A549 (cell line): ENCODE data around the gene HOXB1. TPM values are rescaled to one million over a fixed set of nuclear protein-coding genes. Genes with fewer than 3 reads are reported as not detected.

ENCODE experiments used
- ATAC-seq, 2 experiments: fragments of 200-7000 bp in 1 of 2; fragments of >200 bp in 1 of 2; cut with Nextera tagmentation in 1 of 2; cut with Tn5 transposase in 1 of 2; 3 replicates each; pipeline versions ENCODE4 v1.8.0 to v1.9.1; 2018 to 2020; ENCODE audit warnings: mild to moderate bottlenecking in 1 of 2, moderate library complexity in 1 of 2
- CTCF ChIA-PET: fragments of 300-600 bp; sonication (Branson Sonifier 250); formaldehyde crosslinking; extraction: SDS; loops from one replicate; lab custom pipeline; 2021; ENCODE audit warnings: antibody characterized with exemption, inconsistent platforms; lab: Yijun Ruan, JAX
- POLR2A ChIA-PET: fragments of 350-600 bp; formaldehyde crosslinking; extraction: SDS; loops from one replicate; lab custom pipeline; 2021; ENCODE audit warnings: antibody characterized with exemption, inconsistent platforms; lab: Yijun Ruan, JAX
- DNase-seq, 2 experiments: peaks; one replicate each; pipeline versions ENCODE4 v3.0.0 to v3.0.0-alpha.2; 2011 to 2016; ENCODE audit warnings: low read depth in 1 of 2, low spot score in 1 of 2
- FAIRE-seq: peaks from 2 replicates; lab custom pipeline; 2011; peaks lifted over from hg19 to GRCh38; lab: Jason Lieb, UNC
- H3K27ac ChIP-seq, 2 experiments: fragments of >200 bp; sonication (Bioruptor Twin); formaldehyde crosslinking; 3 replicates each; pipeline ENCODE4 v1.5.1; 2016 to 2017
- H3K4me1 ChIP-seq: fragments of >200 bp; sonication (Bioruptor Twin); formaldehyde crosslinking; 3 replicates; pipeline ENCODE4 v1.6.1; 2016
- H3K4me2 ChIP-seq: fragments of >200 bp; sonication (Bioruptor Twin); formaldehyde crosslinking; 3 replicates; pipeline ENCODE4 v1.6.1; 2016
- H3K4me3 ChIP-seq: fragments of >200 bp; sonication (Bioruptor Twin); formaldehyde crosslinking; 3 replicates; pipeline ENCODE4 v1.5.1; 2016
- H3K9me3 ChIP-seq: fragments of >200 bp; sonication (Bioruptor Twin); formaldehyde crosslinking; 3 replicates; pipeline ENCODE4 v1.6.1; 2016
- BHLHE40 ChIP-seq: IDR thresholded peaks from 2 replicates; pipeline ENCODE4 v1.6.1; 2012; ENCODE audit warnings: low read depth, low read length, inconsistent platforms
- CBX2 ChIP-seq: fragments of 200-600 bp; sonication (generic); IDR thresholded peaks from 2 replicates; pipeline ENCODE4 v1.6.1; 2016; ENCODE audit warnings: low read depth, mild to moderate bottlenecking, borderline replicate concordance
- CBX8 ChIP-seq: fragments of 200-600 bp; sonication (generic); IDR thresholded peaks from 2 replicates; pipeline ENCODE4 v1.6.1; 2016
- CEBPB ChIP-seq, 2 experiments: fragments of >200 bp in 1 of 2; sonication (Bioruptor Twin) in 1 of 2; formaldehyde crosslinking in 1 of 2; IDR thresholded peaks; 2 replicates each; pipeline ENCODE4 v1.6.1; 2012 to 2016
- CTCF ChIP-seq: fragments of >200 bp; sonication (Bioruptor Twin); formaldehyde crosslinking; IDR thresholded peaks from 3 replicates; pipeline ENCODE4 v1.5.1; 2016
- EHF ChIP-seq: fragments of 250-450 bp; sonication (Bioruptor Pico); IDR thresholded peaks from 2 replicates; pipeline ENCODE4 v1.5.0; 2020; ENCODE audit warnings: mild to moderate bottlenecking
- EP300 ChIP-seq, 2 experiments: fragments of >200 bp; sonication (Bioruptor Twin); formaldehyde crosslinking; IDR thresholded peaks; 2 replicates in 1 of 2; 3 replicates in 1 of 2; pipeline ENCODE4 v1.6.1; 2016 to 2017
- ESRRA ChIP-seq: fragments of 150-350 bp; IDR thresholded peaks from 2 replicates; pipeline ENCODE4 v1.6.1; 2014; ENCODE audit warnings: mild to moderate bottlenecking, low read length, borderline replicate concordance
- HES2 ChIP-seq: fragments of >200 bp; sonication (Bioruptor Twin); formaldehyde crosslinking; IDR thresholded peaks from 2 replicates; pipeline ENCODE4 v1.6.1; 2016
- HEYL ChIP-seq: fragments of 250-450 bp; sonication (Bioruptor Pico); IDR thresholded peaks from 2 replicates; pipeline ENCODE4 v1.8.0; 2021; ENCODE audit warnings: mild to moderate bottlenecking, moderate library complexity
- HMGXB4 ChIP-seq: fragments of 250-450 bp; sonication (Bioruptor Pico); IDR thresholded peaks from 2 replicates; pipeline ENCODE4 v1.5.0; 2021; ENCODE audit warnings: mild to moderate bottlenecking, moderate library complexity, borderline replicate concordance
- HOXB13 ChIP-seq: fragments of 250-450 bp; sonication (Bioruptor Pico); IDR thresholded peaks from 2 replicates; pipeline ENCODE4 v1.5.0; 2020; ENCODE audit warnings: low read depth, mild to moderate bottlenecking, moderate library complexity
- HOXB5 ChIP-seq: fragments of 250-450 bp; sonication (Bioruptor Pico); IDR thresholded peaks from 2 replicates; pipeline ENCODE4 v1.5.0; 2020; ENCODE audit warnings: mild to moderate bottlenecking, moderate library complexity
- JUN ChIP-seq, 2 experiments: fragments of >200 bp; sonication (Bioruptor Twin); formaldehyde crosslinking; IDR thresholded peaks; 2 replicates in 1 of 2; 3 replicates in 1 of 2; pipeline ENCODE4 v1.6.1; 2016 to 2017
- MAZ ChIP-seq: fragments of 150-350 bp; IDR thresholded peaks from 2 replicates; pipeline ENCODE4 v1.6.1; 2014; ENCODE audit warnings: antibody characterized with exemption, low read depth, low read length, borderline replicate concordance
- MYC ChIP-seq: IDR thresholded peaks from 2 replicates; pipeline ENCODE4 v1.6.1; 2012; ENCODE audit warnings: mild to moderate bottlenecking, inconsistent platforms, low read length, improper control_type of control experiment, borderline replicate concordance
- NFE2L2 ChIP-seq: fragments of 150-350 bp; conservative IDR thresholded peaks from 2 replicates; pipeline ENCODE4 v1.6.1; 2014; ENCODE audit warnings: low read length
- NR3C1 ChIP-seq: fragments of >200 bp; sonication (Bioruptor Twin); formaldehyde crosslinking; IDR thresholded peaks from 3 replicates; pipeline ENCODE4 v1.6.1; 2017
- POLR2AphosphoS2 ChIP-seq: conservative IDR thresholded peaks from 2 replicates; pipeline ENCODE4 v1.6.1; 2012; ENCODE audit warnings: low read length, improper control_type of control experiment, inconsistent platforms
- RCOR1 ChIP-seq: fragments of 150-350 bp; IDR thresholded peaks from 2 replicates; pipeline ENCODE4 v1.6.1; 2014; ENCODE audit warnings: antibody characterized with exemption, low read length, low read depth
- RFX5 ChIP-seq: fragments of 450-650 bp; IDR thresholded peaks from 2 replicates; pipeline ENCODE4 v1.7.1; 2014; ENCODE audit warnings: antibody characterized with exemption, mild to moderate bottlenecking, moderate library complexity
- TFCP2L1 ChIP-seq: fragments of 250-450 bp; sonication (Bioruptor Pico); IDR thresholded peaks from 2 replicates; pipeline ENCODE4 v1.5.0; 2021; ENCODE audit warnings: mild to moderate bottlenecking
- WGBS: methylation state at CpG from one replicate; pipeline ENCODE4 v1.1.6; 2017; ENCODE audit errors: missing lambda C conversion rate; 5-methylcytosine and 5-hydroxymethylcytosine counted together
- polyA plus RNA-seq, 4 experiments: library from polyadenylated mRNA; depleted of rRNA in 3 of 4; stranded (reverse); fragments of >200 nt; fragmentation: RNase III in 1 of 4; extraction: RNeasy Plus Mini Kit Qiagen cat#74134 plus additional on column Dnase treatment in 1 of 4; gene quantifications; 2 replicates in 3 of 4; 3 replicates in 1 of 4; pipeline ENCODE4 v1.2.3, GENCODE V29; 2011 to 2017
- TF ChIP-seq, protein P1 (sequence below): IDR thresholded peaks from 2 replicates; pipeline ENCODE4 v1.6.1; 2012; ENCODE audit warnings: low read depth, borderline replicate concordance

The HOXB1 gene
- polyA plus RNA-seq, 2 of the 4 experiments (the other 2 are of a cell fraction): not detected

DNA sequence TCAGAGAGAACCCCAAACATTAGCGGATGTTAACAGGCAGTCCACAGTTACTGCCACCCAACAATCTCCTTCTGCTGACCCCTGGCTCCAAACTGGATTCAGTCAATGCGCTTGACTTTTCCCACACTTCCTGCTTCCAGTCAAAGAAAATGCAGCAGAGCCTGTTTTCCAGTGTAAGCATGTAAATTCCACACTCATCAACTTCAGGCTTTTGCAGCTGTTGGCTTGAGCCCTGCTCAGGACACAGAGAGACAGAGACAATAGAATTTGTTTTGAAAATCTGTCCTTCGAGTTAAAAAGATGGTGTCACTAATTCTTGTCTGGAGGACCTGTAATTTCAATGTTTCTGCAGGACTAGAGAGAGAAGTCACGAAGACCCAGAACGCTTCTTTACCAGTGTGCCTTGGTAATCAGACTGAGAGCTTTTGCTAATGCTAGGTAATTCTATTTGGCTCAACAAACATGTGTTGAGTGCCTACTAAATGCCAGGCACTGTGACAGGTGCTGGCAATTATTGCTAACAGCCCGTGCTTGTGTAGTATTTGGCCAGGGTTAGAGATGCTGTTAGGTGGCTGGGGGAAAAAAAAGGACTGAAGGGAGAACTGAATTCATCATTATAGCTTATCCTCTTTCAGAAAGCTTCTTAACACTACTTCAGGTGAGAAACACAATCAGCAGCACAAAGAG is 32.5 kb downstream of the HOXB1 start:
- no peak overlapping the region for H3K27ac ChIP-seq
- ChIA-PET POLR2A (interaction anchor here (0.6 kb wide), 1 partner anchor 147 kb away, joined by 4 read pairs; no protein-coding TSS in a partner anchor), CTCF (interaction anchor here (1.0 to 4.4 kb wide), 9 partner anchors 9 to 472 kb away, joined by 3 to 20 read pairs (median 4); partner anchors contain the start of gene HOXB5)
- WGBS: 76% methylated on average over 6 of the region's 6 CpGs
- no peaks in the 10 kb centered on the region for H3K9me3 ChIP-seq
- ATAC-seq (no peak), DNase-seq (no peak)
- TF ChIP-seq EP300 (IDR thresholded peaks at IDR 0.05) (no peak), ESRRA (no peak), NR3C1 (no peak), MYC (no peak), HOXB13 (CRISPR knock-in tag) (no peak), RFX5 (no peak), MAZ (no peak), POLR2AphosphoS2 (no peak), BHLHE40 (no peak), HMGXB4 (no peak), HES2 (no peak), CBX2 (no peak), TFCP2L1 (CRISPR knock-in tag) (no peak), HOXB5 (CRISPR knock-in tag) (no peak), CTCF (no peak), RCOR1 (no peak), HEYL (CRISPR knock-in tag) (no peak)
- TF ChIP-seq, all 56 proteins: peak for 0
- Histone ChIP-seq H3K4me1 (peaks cover 21% of the 10 kb centered on the region), H3K4me3 (no peak overlapping the region), H3K4me2 (no peak overlapping the region)
- FAIRE-seq: no peak

DNA sequence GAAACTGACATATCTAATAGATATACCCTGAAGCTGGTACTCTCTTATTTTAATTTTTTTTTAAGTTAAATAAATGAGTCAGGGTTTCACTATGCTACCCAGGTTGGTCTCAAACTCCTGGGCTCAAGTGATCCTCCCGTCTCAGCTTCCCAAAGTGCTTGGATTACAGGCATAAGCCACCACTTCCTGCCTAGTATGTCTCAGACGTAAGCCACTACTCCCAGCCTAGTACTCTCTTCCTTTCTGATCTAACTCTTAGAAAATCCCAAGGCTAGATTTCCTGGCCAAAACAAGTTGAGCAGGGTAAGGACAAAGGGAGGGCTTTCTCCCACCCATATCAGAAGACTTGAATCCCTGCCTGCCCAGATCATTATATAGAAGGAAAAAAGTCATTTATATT is 33.7 kb downstream of the HOXB1 start:
- ATAC-seq: no peak
- H3K4me1 ChIP-seq: peaks cover 27% of the 10 kb centered on the region
- no peak overlapping the region for H3K4me3 ChIP-seq
- WGBS: 68% methylated on average over 2 of the region's 2 CpGs
- no peak overlapping the region for H3K4me2 ChIP-seq
- POLR2A ChIA-PET: no interaction called here
- CTCF ChIA-PET: interaction anchor here (0.9 to 4.4 kb wide), 8 partner anchors 10 to 234 kb away, joined by 3 to 20 read pairs (median 4); no protein-coding TSS in a partner anchor
- no peak for TF ChIP-seq JUN (IDR thresholded peaks at IDR 0.05)
- no peak for TF ChIP-seq EHF (CRISPR knock-in tag)
- TF ChIP-seq CEBPB (IDR thresholded peaks at IDR 0.05): no peak
- no peak for TF ChIP-seq MYC
- TF ChIP-seq, protein P1, sequence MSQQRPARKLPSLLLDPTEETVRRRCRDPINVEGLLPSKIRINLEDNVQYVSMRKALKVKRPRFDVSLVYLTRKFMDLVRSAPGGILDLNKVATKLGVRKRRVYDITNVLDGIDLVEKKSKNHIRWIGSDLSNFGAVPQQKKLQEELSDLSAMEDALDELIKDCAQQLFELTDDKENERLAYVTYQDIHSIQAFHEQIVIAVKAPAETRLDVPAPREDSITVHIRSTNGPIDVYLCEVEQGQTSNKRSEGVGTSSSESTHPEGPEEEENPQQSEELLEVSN: no peak
- no peak for TF ChIP-seq NR3C1
- TF ChIP-seq RCOR1: no peak
- TF ChIP-seq CBX8: no peak
- no peak for TF ChIP-seq NFE2L2
- TF ChIP-seq, all 56 proteins: peak for 0
- FAIRE-seq: no peak
- no peaks in the 10 kb centered on the region for H3K9me3 ChIP-seq
- H3K27ac ChIP-seq: no peak overlapping the region
- DNase-seq: no peak
